GM18502 (cell line): Measurements from ENCODE around the gene EPB41L2.
A peak's percentile ranks its signal among the peaks of the same experiment; 100 is the strongest.

Experiments used
- ATAC-seq: cut with Tn5 transposase; IDR thresholded peaks from one replicate; pipeline ENCODE4 v1.9.1; 2021; ENCODE audit warnings: mild to moderate bottlenecking; ENCODE audit not compliant: unreplicated experiment, poor library complexity

The EPB41L2 gene

DNA sequence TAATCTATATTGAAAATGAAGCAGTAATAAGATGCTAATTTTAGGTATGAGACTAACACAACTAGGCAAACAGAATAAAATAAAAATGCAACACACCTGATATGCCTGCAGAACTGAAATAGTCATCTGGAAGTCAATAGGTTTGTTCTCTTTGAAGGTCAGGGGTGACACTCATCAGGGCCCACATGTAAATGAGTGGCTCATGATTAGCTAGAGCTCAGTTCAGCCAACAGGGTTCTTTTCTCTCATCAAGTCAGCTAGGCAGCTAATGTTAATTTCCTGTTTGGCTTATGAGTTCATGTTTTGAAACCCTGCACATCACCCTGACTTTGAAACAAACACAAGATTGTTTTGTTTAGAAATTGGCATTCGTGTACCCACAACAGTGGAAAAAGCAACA lies 212.0 kb downstream of the EPB41L2 start:
- ATAC-seq: no peak

DNA sequence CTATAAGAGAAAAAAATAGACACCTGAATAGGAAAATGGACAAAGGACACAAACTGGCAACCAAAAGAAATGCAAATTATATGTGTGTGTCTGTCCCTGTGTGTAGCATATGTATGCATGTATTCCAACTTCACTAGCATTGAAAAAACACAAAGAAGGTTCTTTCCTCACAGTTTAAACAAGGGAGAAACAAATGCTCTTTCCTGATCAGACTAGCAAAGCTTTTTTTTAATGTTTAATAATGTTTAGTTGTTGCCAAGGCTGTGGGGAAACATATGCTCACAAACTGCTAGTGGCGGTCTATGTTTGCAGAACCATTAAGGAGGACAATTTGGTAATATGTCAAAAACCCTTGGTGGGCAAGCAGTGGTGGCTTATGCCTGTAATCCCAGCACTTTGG lies 213.5 kb downstream of the EPB41L2 start:
- no peak for ATAC-seq

DNA sequence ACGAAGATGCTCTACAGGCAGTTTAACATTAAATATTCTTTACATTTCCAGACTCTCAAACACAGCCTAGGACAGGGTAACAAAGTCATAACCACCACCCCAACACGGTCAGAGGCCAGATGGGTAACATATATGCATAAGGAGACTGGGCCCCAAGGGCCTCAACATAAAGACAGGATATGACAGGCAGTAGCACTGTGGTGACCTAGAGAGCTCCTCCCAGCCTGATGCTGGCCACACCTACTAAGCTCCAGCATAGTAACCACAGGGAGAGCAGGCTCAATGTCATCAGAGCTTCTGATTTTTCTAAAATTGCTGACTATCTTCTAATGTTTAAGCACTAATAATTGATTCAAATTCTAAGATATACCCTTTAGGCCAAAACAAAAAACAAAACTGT lies 214.1 kb downstream of the EPB41L2 start:
- peak; percentile 92 for ATAC-seq

DNA sequence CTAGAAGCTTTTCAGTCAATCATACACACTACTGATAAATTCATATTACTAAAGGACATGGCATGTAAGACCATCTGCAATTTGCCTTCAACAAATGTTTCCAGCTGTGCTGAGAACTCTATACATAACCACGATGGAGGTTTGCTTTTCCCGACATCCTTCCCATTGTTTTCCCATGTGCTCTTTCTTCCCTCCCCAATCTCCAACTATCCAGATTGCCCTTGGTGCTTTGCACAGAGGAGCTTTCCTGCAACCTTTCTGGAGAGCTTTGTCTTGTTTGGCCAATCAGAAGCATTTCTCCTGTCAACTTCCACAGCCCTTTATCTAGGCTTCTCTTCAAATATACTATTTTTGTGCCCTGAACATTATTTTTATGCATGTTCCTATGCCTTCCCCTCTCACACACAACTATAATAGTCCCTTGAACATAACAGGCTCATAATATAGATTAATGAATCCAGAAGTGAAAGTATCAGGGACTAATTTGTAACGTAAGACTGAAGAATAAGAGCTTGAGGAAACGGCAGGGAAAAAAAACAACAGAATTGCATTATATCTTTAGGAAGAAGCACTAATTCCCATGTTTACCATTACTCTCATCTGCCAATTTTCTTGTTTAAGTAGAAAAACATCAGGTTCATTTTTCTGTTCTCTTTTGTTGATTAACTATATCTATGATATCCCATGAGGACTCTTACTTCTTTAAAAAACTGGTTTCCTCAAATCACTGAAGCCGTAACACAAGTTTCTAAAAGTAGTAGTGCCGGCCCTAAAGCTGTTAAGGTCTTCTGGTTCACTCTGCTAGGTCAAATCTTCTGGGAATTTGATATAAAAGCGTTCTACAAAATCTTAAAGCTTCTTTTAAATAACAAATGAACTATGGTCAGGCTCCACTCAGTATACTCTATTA lies 215.8 kb downstream of the EPB41L2 start:
- ATAC-seq: no peak

DNA sequence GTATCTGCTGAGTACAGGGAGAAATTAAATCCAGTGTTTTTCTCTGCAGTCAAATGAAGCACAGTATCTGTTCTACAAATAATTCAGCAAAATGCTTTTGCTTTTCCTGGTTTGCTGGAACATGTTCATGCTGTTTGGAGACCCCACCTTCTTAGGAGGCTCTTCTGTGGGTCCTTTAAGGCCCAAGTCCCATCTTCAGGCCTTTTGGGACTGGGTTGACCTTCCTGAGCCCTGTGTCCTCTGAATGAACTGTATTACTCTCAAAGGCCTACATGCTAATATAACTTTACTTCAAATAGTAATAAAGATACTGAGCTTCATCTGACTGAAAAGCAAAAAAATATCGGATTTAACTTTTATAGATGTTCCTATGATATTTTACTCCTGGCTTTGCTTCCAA lies 216.5 kb downstream of the EPB41L2 start:
- ATAC-seq: no peak

DNA sequence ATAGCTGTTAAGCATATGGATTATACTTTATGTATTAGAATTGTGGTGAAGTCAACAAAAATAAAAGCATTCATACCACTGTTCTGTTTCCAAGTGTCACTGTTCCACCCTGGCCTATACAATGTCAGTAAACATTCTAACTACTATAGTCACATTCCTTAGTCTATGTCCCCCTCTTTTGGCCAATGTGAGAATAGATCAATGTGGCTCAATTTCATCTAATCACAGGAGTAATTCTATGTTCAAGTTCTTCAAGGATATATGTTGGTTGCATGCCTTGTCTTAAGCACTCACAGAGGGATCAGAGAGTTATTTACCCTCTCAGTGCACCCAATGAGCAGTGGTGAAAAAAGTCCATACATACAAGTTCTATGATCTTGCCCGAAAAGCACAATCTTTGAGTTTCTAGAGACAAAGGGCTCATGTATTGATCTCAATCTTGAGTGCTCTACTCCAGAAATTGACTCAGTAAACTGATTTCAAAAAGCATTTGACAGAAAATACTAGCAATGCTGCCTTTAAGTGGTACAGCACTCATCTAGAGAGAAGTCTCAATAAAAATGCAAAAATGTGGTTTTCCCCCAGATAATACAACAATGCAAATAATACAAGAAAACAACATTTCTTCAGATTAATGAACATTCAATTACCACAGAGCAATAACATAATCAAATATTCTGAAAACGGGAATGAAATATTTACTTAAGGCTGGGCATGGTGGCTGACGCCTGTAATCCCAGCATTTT lies 219.3 kb downstream of the EPB41L2 start:
- ATAC-seq: peak; percentile 71

DNA sequence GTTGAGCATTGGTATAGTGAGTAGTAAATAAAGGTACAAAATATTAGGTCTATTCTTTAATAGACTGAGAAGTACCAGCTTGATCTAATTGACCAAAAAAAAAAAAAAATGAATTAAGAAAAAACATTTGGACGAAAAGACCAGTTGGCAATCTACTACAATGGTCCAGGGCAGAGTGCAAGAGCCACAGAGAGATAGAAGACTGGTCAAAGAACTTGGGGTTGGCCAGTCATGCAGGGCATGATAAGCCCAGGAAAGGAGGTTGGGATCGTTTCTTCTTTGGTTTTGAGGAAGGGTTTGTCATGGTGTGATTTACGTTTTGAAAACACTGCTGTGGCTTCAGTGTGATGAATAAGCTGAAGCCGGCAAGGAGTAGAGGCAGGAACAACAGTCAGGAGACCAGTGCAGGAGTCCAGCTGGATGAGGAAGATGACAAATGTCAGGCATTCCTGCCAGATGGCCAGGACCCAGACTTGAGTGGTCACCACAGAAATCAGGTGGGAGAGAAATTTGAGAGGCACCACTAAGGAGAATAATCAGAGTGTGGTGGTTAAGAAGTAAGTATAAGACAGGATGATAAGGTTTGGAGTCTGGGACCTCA lies 221.8 kb downstream of the EPB41L2 start:
- no peak for ATAC-seq

DNA sequence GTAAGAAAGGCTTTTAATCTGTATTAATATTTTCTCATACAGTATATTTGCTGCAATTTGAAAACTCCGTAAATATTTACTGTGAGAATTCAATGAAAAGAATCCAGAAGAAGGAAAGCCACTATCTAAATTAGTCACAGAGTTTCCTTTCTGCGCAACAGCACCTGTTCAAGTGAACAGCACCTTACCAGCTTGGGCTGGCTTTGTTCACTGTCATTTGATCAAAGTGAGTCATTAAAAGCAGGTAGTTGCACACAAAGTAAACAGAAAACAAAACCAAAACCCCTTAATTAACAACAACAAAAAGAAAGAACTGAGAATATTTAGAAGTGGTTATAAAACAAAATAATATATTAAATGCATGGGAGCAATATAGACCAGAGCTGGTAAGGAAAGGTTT lies 223.0 kb downstream of the EPB41L2 start:
- no peak for ATAC-seq

DNA sequence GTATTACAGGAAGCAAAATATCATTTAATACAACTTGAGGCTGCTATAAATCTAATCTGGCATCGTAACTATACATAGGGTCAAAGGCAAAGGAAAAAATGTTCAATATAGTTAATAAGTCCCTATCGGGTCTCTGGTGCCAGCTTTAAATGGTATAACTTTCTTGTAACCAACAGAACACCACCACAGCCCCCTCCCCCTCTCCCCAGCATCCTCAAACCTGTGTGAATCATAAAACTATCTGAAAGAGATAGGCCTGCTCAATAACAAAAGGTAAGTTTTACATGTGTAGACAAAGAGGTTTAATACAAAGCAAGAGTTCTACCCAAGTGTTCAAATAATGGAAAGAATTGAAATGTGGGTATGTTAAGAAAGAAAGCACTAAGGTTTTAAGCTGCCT lies 223.7 kb downstream of the EPB41L2 start:
- ATAC-seq: no peak

DNA sequence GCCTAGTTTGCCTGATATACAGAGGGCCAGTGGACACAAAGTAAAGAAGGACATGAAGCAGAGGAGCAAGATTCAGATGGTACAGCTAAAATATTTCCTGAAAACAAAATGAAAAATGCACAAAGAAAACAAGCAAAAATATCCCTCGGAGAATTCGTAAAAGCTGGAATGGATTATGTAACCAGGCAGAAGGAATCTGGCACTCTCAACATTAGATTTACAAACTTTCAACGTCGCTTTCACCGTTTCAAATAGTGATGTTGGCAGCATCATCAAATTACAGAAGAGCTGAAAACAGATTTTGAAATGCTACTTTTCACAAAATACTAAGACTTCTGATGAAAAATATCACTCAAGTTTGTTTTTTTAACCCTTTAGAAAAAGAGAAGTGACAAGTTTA lies 224.1 kb downstream of the EPB41L2 start:
- ATAC-seq: no peak

DNA sequence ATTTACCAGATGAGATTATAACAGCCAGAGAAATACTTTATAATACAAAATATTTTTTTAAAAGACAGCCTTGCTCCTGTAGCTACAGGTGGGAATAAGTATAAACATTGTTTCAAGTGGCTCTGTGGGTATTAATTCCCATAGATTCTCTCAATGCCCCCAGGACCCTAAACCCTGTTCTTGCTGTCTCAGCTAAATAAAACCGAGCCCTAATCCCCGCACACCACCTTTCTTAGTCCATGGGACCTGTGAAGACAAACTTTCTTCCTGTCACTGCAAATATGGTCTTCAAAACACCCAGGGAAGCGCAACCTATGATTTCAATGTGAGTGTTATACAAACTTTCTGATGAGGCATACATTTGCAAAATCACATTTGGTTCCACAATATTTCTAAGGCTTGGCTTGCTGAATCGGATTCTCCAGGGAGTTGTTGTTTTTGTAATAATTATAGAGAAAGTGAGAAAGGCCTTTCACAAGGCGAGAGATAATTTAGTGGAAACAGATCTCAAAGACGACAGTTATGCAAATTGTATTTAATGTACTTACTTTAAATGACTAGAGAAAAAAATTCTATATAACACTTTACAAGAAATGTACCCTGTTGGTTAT lies 224.7 kb downstream of the EPB41L2 start:
- ATAC-seq: no peak

DNA sequence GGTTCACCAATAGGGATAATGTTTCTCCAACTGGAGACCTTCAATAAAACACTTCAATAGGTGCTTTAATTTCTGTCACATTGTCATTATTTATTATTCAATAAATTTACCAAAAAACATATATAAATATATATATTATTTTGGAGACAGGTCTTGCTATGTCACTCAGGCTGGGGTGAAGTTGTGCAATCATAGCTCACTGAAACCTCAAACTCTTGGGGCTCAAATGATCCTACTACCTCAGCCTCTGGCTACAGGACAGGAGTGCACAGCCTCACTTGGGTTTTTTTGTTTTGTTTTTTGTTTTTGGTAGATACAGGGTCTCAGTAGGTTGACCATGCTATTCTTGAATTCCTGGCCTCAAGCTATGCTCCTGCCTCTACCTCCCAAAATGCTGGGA lies 226.0 kb downstream of the EPB41L2 start:
- no peak for ATAC-seq

DNA sequence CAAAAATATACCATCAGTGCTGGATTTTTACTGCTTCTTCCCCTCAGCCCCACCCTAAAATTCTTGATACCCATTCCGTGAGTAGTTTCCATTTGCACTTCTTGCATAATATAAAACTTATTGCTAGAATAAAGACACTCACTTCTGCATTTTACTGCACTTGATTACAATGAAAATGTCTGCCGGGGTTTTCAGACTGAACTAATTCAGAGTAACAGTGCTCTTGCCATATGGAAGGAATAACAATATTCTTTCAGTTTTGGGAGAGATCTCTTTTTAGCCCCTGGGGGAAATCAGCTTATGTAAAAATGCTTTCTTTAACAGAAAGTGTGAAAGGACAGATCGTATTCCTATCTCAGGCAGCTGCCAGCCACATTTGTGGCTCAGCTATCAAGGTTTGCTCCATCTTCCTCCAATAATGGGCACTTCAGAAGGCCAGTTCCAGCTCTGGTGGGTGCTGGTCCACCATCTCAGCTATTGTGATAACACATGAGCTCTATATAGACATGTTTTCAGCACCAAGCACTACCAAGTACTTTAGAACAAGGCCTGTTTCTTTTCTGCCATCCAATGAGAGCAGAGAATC lies 226.9 kb downstream of the EPB41L2 start:
- ATAC-seq: no peak

DNA sequence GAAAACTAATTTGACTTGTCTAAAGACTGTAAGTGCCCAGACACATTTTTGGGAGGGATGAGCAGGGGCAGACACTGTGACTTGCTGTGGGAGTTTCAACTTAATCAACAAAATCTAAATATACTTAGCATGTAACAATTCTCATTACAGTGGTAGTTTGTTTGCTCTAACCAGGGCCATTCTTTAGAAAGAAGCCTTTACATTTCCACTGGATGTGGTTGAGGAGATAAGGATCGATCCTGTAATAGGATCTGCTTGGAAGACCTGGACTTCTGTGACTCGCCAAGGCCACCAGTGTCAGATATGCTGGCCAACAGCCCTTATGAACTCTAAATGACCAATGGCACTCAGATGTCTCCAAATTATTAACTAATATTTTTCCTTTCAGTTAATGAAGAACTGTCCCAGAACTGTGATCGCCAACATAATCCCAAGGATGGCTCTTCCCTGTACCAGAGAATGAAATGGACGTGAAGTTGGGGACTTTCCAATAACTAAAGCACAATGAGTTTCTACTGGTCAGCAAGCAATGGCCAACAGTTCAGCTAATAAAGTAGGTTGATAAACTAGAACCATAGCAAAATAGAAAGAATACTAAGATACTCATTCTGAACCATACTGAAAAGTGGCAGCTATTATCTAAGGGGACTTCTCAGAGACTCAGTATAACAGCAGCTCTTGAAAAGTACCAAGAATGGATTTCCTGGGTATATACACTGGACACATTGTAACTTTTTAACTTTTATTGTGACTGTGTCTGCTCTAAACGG lies 228.4 kb downstream of the EPB41L2 start:
- no peak for ATAC-seq

DNA sequence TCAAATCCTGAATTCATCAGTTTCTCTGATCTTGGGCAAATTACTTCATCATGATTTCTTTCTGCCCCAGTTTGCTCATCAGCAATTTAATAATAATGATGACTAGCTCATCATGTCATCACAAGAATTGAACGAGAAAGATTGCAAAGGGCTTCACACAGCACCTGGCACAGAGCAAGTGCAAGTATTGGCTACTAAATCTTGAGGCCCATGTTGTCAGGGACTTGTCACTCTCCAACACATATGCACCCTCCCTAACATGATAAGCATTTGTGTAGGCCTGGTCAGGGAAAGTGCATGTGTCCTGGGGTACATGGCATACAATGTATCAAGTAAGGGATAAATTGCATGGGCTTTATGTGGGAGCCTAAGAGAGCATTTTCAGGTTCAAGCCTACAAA lies 229.5 kb downstream of the EPB41L2 start:
- ATAC-seq: no peak

DNA sequence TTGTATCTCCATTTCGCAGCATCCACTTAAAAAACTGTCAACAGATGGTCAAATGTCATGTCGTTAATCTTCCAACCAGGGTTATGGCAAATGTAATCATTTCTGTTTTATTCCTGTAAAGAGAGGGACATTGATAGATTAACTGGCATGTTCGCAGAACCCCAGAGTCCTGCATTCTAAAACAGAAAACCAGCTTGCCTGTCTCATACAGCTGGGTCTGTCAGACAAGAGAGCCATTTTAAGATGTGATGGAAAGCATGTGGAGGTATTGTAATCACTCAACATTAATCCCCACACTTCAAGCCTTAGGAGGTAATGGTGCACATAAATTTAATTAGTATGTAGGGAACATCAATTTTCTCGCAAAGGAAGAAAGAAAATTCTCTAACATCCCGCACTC lies 231.4 kb downstream of the EPB41L2 start:
- ATAC-seq: no peak

DNA sequence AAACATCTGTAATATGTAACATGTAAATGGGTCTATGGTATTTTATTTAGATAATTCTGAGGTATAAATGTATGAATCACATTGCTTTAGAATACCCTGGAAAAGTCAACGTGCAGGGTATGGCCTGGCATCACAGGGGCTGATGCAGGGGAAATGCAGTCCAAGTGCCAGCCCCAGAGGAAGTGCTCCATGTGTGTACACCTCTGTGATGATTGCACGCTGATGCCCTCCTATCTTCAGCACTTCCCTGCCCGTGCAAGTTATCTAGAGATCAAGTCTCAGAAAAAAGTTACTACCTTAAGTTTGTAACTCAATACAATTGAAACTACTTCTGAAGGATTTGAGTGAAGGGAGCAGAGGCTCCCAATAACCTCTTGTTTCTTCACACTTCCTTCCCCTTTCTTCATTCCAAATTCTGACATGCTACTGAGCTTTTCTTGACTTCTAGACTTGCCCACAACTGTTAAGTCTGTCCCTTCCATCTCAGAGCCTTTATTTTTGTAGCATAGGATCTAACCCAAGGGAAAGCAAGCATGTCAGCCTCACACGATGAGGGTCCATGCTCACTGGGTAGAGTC lies 233.6 kb downstream of the EPB41L2 start:
- ATAC-seq: no peak

DNA sequence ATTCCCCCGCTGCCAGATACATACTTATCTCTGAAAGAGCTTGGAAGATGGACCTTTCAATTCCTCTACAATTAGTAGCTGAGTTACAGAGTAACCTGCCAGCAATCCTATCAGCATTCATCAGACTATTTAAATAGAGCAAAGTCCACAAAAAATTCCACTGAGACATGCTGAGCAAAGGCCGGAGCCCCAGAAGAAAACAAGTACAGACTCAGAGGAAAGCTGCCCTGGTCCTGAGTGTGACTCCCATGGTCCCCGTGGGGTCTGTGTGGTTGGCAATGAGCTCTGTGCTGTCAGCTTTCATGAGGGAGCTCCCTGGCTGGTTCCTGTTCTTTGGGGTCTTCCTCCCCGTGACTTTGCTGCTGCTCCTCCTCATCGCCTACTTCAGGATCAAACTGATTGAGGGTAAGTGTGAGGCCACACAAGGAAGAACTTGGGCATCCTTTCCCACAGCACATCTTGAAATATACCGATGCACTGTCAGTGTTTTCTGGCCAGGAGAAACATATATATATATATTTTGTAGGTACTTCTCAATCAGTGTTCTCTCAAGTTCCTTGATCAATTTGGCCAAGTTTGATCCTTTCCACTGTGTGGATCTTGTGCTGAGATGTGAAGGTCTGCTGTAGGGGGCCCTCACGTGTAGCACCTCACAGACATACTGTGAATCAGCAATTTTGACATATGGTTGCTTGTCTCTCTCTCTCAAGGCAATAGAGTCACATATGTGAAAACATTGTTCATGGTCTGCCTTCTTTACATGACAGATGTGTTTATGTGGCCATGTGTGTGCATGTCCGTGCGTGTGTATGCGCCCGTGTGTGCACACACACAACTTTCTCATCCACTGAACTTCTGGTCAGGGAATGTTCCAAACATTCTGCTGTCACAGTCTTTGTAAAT lies 235.5 kb downstream of the EPB41L2 start, which contains the start of gene SMLR1:
TSS of gene SMLR1 (plus strand) at position 160 of the 903 bp plus-strand sequence. CDS start at position 168, 8 bp downstream.
- no peak for ATAC-seq
